Measurements from ENCODE around the gene UBE2D2.
A peak's percentile ranks its signal among the peaks of the same experiment; 100 is the strongest.
"Not testable (repeated sequence)": the region's sequence is repeated elsewhere in the genome, so short reads cannot be mapped to it uniquely, and the experiment has no call there.

Gene UBE2D2

DNA sequence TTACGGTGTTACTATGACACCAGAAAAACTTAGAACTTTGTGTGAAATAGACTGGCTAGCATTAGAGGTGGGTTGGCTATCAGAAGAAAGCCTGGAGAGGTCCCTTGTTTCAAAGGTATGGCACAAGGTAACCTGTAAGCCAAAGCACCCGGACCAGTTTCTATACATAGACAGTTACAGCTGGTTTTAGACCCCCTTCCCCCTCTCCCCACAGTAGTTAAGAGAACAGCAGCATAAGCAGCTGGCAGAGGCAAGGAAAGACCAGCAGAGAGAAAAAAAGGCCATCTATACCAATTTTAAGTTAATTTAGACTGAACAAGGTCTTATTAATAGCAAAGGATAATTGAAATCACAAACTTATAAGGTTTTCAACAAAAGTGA is 34.1 kb upstream of the UBE2D2 start:
- peaks cover 18% of the 10 kb centered on the region for H3K27me3 Mint-ChIP-seq
- H3K4me1 Mint-ChIP-seq, CTCF ChIA-PET, H3K36me3 Mint-ChIP-seq, DNase-seq, H3K4me3 Mint-ChIP-seq, H3K9me3 Mint-ChIP-seq, H3K27ac Mint-ChIP-seq: not testable (repeated sequence)

DNA sequence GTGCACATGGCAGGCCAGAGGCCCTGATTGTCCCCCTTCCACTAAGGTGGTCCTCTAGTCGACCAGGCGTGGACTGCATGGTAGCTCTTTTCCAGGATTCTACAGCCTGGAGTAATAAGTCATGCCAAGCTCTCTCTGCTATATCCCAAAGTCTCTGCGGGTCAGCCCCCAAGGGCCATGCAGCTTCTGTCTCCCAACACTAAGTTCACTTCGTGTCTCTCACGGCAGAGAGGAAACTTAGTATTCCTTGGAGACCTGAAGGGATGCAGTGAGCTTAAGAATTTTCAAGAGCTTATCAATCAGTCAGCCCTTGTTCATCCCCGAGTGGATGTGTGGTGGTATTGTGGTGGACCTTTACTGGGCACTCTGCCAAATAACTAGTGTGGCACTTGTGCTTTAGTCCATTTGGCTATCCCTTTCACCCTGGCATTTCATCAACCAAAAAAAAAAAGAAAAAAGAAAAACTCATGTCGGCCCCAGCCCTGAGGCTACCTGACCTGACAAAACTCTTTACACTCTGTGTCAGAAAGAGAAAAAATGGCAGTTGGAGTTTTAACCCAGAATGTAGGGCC is 33.2 kb upstream of the UBE2D2 start:
- H3K9me3 Mint-ChIP-seq, DNase-seq, H3K4me3 Mint-ChIP-seq, CTCF ChIA-PET, H3K36me3 Mint-ChIP-seq, H3K4me1 Mint-ChIP-seq, H3K27ac Mint-ChIP-seq: not testable (repeated sequence)
- peaks cover 15% of the 10 kb centered on the region for H3K27me3 Mint-ChIP-seq

DNA sequence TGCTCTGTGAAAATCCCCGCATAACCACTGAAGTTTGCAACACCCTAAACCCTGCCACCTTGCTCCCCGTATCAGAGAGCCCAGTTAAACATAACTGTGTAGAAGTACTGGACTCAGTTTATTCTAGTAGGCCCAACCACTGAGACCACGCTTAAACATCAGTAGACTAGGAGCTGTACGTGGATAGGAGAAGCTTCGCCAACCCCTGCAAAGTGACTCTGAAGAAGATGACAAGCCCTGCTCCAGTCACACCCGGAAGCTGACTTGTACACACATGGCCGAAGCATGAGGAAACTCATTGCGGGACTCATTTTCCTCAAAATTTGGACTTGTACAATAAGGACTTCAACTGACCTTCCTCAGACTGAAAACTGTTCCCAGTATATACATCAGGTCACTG is 32.4 kb upstream of the UBE2D2 start:
- not testable (repeated sequence) for H3K9me3 Mint-ChIP-seq, H3K4me3 Mint-ChIP-seq, H3K36me3 Mint-ChIP-seq, DNase-seq, H3K27ac Mint-ChIP-seq, H3K4me1 Mint-ChIP-seq
- peaks cover 12% of the 10 kb centered on the region for H3K27me3 Mint-ChIP-seq
- CTCF ChIA-PET, result interaction anchor here (0.9 to 1.2 kb wide), 3 partner anchors 10 to 237 kb away, joined by 3 to 4 read pairs (median 3); no protein-coding TSS in a partner anchor

DNA sequence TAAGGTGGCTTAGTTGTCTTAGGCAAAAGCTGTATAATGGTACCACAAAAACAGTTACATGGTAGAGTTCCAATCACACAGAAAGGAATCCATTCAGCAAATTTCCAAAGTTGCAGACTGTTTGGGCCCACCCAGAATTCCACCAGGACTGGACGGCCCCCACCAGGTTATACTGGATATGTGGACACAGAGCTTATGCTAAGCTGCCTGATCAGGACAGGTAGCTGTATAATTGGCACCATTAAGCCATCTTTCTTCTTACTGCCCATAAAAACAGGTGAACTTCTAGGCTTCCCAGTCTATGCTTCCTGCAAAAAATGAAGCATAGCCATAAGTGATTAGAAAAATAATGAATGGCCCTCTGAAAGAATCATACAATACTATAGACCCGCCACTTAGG is 31.1 kb upstream of the UBE2D2 start:
- H3K9me3 Mint-ChIP-seq, H3K4me1 Mint-ChIP-seq, CTCF ChIA-PET, H3K4me3 Mint-ChIP-seq, DNase-seq, H3K27ac Mint-ChIP-seq, H3K36me3 Mint-ChIP-seq: not testable (repeated sequence)
- peaks cover 12% of the 10 kb centered on the region for H3K27me3 Mint-ChIP-seq

DNA sequence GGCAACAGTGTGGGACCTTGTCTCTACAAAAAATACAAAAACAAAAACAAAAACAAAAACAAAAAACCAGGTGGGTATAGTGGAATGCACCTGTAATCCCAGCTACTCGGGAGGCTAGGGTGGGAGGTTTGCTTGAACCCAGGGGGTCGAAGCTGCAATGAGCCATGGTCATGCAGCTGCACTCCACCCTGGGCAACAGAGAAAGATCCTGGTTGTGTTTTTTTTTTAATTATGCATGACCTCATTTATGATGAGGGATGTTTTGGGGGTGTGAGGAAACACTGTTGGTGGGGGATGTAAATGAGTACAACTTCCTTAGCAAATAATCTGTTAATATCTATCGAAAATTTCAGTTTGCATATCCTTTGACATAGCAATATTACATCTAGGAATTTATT is 29.4 kb upstream of the UBE2D2 start:
- no peak overlapping the region for H3K27ac Mint-ChIP-seq
- peaks cover 7% of the 10 kb centered on the region for H3K27me3 Mint-ChIP-seq
- no peak for DNase-seq
- no peaks in the 10 kb centered on the region for H3K4me1 Mint-ChIP-seq
- CTCF ChIA-PET, result no interaction called here
- no peak overlapping the region for H3K4me3 Mint-ChIP-seq
- H3K36me3 Mint-ChIP-seq, result no peaks in the 10 kb centered on the region
- no peaks in the 10 kb centered on the region for H3K9me3 Mint-ChIP-seq

DNA sequence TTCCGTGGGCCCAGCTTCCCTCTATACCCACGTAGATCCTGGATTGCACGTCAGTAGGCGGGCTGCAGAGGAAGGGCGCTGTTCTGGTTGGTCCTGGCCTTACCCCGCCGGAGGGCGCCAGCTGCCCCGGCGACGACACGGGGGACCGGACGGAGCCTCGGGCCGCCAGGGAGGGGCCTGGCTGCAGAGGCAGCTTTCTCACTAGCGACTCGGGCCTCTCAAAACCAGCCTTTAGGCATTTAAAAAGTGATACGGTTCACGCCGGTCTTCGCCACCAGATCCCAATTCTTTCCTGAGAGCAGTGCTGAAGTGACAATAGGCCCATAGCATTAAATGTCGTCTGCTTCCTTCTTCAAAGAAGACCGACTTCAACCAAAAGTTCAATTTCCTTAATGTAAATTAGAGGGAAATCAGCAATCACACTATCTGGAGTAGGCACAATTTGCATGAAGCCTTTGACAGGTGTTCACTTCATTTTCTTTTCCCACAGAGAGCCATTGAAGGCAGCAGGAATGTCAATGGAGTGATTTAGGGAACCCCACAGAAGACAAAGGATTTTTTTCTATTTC is 17.6 kb upstream of the UBE2D2 start:
- H3K9me3 Mint-ChIP-seq, result no peaks in the 10 kb centered on the region
- H3K27me3 Mint-ChIP-seq, result peaks cover 8% of the 10 kb centered on the region
- DNase-seq, result peak; percentile 60
- H3K36me3 Mint-ChIP-seq, result no peaks in the 10 kb centered on the region
- peaks cover 13% of the 10 kb centered on the region for H3K4me1 Mint-ChIP-seq
- CTCF ChIA-PET, result interaction anchor here (0.6 to 1.2 kb wide), 4 partner anchors 20 to 94 kb away, joined by 3 to 5 read pairs (median 4); no protein-coding TSS in a partner anchor
- H3K4me3 Mint-ChIP-seq, result peak overlapping the region; percentile 23
- no peak overlapping the region for H3K27ac Mint-ChIP-seq

DNA sequence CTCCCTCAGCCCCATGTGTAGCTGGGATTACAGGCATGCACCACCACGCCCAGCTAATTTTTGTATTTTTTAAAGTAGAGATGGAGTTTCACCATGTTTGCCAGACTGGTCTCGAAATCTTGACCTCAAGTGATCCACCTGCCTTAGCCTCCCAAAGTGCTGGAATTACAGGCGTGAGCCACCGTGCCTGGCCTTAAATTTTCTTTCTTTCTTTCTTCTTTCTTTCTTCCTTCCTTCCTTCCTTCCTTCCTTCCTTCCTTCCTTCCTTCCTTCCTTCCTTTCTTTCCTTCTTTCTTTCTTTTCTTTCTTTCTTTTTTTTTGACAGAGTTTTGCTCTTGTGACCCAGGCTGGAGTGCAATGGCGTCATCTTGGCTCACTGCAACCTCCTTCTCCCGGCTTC is 14.5 kb upstream of the UBE2D2 start:
- H3K27ac Mint-ChIP-seq, H3K36me3 Mint-ChIP-seq, H3K27me3 Mint-ChIP-seq, H3K9me3 Mint-ChIP-seq, CTCF ChIA-PET, DNase-seq, H3K4me3 Mint-ChIP-seq: not testable (repeated sequence)
- peaks cover 14% of the 10 kb centered on the region for H3K4me1 Mint-ChIP-seq

DNA sequence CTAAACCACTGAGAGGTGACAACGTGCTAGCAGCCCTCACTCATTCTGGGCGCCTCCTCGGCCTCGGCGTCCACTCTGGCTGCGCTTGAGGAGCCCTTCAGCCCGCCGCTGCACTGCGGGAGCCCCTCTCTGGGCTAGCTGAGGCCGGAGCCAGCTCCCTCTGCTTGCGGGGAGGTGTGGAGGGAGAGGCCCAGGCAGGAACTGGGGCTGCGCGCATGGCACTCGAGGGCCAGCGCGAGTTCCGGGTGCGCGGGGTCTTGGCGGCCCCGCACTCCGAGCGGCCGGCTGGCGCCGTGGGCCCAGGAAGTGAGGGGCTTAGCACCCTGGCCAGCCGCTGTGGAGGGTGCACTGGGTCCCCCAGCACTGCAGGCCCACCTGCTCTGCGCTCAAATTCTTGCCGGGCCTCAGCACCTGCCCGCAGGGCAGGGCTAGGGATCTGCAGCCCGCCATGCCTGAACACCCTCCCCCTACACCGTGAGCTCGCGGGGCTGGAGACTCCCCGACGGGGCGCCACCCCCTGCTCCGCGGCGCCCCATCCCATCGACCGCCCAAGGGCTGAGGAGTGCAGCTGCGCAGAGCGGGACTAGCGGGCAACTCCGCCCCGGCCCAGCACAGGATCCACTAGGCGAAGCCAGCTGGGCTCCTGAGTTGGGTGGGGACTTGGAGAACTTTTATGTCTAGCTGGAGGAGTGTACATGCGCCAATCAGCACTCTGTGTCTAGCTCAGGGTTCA is 11.8 kb upstream of the UBE2D2 start:
- H3K27me3 Mint-ChIP-seq, result peaks cover 11% of the 10 kb centered on the region
- H3K4me1 Mint-ChIP-seq, result peaks cover 11% of the 10 kb centered on the region
- CTCF ChIA-PET, result interaction anchor here (1.0 kb wide), 1 partner anchor 26 kb away, joined by 3 read pairs; no protein-coding TSS in a partner anchor

DNA sequence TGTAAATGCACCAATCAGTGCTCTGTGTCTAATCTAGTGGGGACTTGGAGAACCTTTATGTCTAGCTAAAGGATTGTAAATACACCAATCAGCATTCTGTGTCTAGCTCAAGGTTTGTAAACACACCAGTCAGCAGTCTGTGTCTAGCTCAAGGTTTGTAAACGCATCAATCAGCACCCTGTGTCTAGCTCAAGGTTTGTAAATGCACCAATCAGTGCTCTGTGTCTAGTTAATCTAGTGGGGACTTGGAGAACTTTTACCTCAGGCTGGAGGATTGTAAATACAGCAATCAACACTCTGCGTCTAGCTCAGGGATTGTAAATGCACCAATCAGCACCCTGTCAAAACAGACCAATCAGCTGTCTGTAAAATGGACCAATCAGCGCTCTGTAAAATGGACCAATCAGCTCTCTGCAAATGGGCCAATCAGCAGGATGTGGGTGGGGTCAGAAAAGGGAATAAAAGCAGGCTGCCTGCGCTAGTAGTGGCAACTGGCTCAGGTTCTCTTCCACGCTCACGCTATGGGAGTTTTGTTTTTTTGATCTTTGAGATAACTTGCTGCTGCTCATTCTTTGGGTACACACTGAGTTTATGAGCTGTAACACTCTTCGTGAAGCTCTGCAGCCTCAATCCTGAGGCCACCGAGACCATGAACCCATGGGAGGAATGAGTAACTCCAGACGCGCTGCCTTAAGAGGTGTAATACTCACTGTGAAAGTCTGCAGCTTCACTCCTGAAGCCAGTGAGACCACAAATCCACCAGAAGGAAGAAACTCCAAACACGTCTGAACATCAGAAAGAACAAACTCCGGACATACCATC is 10.9 kb upstream of the UBE2D2 start:
- Mint-ChIP-seq H3K27me3 (peaks cover 15% of the 10 kb centered on the region), H3K4me1 (peaks cover 11% of the 10 kb centered on the region)
- not testable (repeated sequence) for H3K27ac Mint-ChIP-seq, H3K9me3 Mint-ChIP-seq, H3K36me3 Mint-ChIP-seq, H3K4me3 Mint-ChIP-seq
- CTCF ChIA-PET, result interaction anchor here (1.0 kb wide), 1 partner anchor 25 kb away, joined by 3 read pairs; no protein-coding TSS in a partner anchor
- peak; percentile 33 for DNase-seq

More for the DNA sequence above, 11.8 kb upstream of the UBE2D2 start:
- Mint-ChIP-seq H3K36me3 (no peaks in the 10 kb centered on the region), H3K4me3 (no peak overlapping the region), H3K9me3 (peaks cover 6% of the 10 kb centered on the region), H3K27ac (no peak overlapping the region)
- no peak for DNase-seq

DNA sequence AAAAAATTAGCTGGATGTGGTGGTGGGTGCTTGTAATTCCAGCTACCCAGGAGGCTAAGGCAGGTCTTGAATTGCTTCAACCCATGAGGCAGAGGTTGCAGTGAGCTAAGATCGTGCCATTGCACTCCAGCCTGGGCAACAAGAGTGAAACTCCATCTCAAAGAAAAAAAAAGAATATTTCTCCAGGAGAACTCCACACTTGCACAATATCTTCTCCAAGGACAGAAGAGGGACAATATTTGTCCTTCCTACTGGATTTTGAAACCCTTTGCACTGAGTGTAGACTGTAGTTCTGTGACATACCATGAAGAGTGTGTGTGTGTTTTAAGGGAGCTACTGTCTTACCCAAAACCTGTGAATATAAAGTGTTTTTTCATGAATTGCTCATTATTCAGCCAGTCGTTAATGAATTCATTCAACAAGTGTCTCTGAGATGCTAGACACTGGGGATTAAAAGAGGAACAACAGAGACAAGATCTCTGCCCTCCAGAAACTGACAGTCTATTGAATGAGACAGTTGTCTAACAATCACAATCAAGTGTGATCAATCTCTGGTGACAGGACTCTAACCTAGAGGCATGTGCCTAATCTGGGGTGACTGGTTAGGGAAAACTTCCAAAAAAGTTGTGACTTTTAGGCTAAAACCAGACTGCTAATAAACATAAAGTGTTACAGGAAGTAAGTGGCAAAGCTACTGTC is 9.8 kb upstream of the UBE2D2 start:
- H3K27me3 Mint-ChIP-seq, result peaks cover 13% of the 10 kb centered on the region
- CTCF ChIA-PET, result no interaction called here
- H3K4me3 Mint-ChIP-seq, result no peak overlapping the region
- H3K36me3 Mint-ChIP-seq, result no peaks in the 10 kb centered on the region
- H3K27ac Mint-ChIP-seq, result no peak overlapping the region
- H3K9me3 Mint-ChIP-seq, result peaks cover 6% of the 10 kb centered on the region
- no peak for DNase-seq
- H3K4me1 Mint-ChIP-seq, result peaks cover 11% of the 10 kb centered on the region

DNA sequence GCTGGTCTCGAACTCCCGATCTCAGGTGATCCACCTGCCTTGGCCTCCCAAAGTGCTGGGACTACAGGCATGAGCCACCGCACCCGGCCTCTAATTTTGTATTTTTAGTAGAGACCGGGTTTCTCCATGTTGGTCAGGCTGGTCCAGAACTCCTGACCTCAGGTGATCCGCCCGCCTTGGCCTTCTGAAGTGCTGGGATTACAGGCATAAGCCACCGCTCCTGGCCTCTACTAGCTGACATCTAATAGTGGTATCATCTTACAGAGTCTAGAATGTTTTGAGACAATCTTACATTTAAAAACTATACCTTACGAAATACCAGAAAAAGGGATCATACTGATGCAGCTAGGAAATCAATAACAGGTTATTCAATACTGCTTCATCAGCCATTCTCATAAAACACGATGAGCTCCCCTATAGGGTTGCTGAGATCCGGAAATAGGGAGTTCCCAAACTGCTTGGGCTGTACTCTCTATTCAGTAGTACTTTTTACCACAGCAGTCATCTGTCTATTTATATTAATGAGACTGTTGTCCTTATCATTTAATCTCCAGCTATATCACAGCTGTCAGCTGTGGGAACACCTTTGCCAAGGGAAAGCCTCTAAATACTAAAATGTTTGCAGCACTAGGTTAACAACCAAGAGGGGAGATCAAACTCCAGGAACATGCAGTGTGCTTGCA is 8.1 kb upstream of the UBE2D2 start:
- DNase-seq, result no peak
- Mint-ChIP-seq H3K27me3 (peaks cover 7% of the 10 kb centered on the region), H3K4me1 (peaks cover 11% of the 10 kb centered on the region), H3K4me3 (no peak overlapping the region), H3K9me3 (peaks cover 6% of the 10 kb centered on the region), H3K27ac (no peak overlapping the region), H3K36me3 (no peaks in the 10 kb centered on the region)
- CTCF ChIA-PET, result no interaction called here

DNA sequence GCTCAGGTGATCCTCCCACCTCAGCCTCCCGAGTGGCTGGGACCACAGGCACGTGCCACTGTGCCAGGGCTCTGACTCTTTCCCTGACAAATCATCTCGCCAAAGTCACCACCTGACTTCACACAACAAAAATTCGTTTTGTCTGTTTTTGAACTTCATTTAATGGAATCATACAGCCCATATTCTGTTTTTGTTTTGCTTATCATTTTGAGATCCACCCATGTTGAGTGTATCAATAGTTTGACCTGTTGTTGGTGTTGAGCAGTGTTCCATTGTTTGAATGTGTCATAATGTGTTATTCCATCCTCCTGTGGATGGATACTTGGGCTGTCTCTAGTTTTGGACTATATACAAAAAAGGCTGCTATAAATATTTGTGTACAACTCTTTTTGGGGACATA is 6.9 kb upstream of the UBE2D2 start:
- CTCF ChIA-PET, result no interaction called here
- peaks cover 6% of the 10 kb centered on the region for H3K9me3 Mint-ChIP-seq
- peaks cover 5% of the 10 kb centered on the region for H3K4me1 Mint-ChIP-seq
- H3K36me3 Mint-ChIP-seq, result no peaks in the 10 kb centered on the region
- H3K27me3 Mint-ChIP-seq, result peaks cover 7% of the 10 kb centered on the region
- H3K4me3 Mint-ChIP-seq, result no peak overlapping the region
- DNase-seq, result no peak
- H3K27ac Mint-ChIP-seq, result no peak overlapping the region

DNA sequence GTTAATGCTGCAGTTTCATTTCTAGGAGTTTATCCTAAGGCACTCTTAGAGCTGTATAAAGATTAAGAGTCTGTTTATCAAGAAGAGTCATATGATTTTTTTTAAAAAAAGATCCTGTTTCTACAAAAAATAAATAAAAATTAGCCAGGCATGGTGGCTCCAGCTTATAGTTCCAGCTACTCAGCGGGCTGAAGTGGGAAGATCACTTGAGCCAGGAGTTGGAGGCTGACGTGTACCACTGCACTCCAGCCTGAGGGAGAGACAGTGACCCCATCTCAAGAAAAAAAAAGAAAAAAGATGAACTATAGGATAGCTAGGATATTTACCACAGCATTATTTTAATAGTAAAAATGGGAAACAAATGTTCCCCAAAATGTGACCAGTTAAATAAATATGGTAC is 3.3 kb upstream of the UBE2D2 start:
- DNase-seq, result no peak
- CTCF ChIA-PET, result interaction anchor here (0.6 kb wide), 2 partner anchors 68 to 548 kb away, joined by 3 read pairs; no protein-coding TSS in a partner anchor
- Mint-ChIP-seq H3K4me1 (peaks cover 12% of the 10 kb centered on the region), H3K9me3 (no peaks in the 10 kb centered on the region), H3K27me3 (peaks cover 7% of the 10 kb centered on the region), H3K36me3 (peaks cover 9% of the 10 kb centered on the region), H3K4me3 (no peak overlapping the region), H3K27ac (no peak overlapping the region)
